OCI-LY1 (cell line): ENCODE data around the gene ECM1.

ENCODE experiments used
- H2AFZ ChIP-seq: fragments of 200-600 bp; sonication (generic), shearing (Covaris generic); 2 replicates; pipeline ENCODE4 v1.6.0; 2014; ENCODE audit warnings: antibody characterized with exemption, mild to moderate bottlenecking, low read length
- H3F3A ChIP-seq: fragments of 200-600 bp; sonication (generic), shearing (Covaris generic); 2 replicates; pipeline ENCODE4 v1.6.0; 2014; ENCODE audit warnings: mild to moderate bottlenecking, antibody characterized with exemption, low read length, moderate library complexity; ENCODE audit not compliant: insufficient read depth
- H3K27ac ChIP-seq: fragments of 200-600 bp; sonication (generic); 2 replicates; pipeline ENCODE4 v1.5.1; 2014; ENCODE audit warnings: low read length, mixed run types, mild to moderate bottlenecking, low read depth; ENCODE audit not compliant: poor library complexity, severe bottlenecking
- H3K27me3 ChIP-seq: fragments of 200-600 bp; sonication (generic); 2 replicates; pipeline ENCODE4 v1.6.0; 2014; ENCODE audit warnings: antibody characterized with exemption, mild to moderate bottlenecking, low read length, moderate library complexity; ENCODE audit not compliant: insufficient read depth
- H3K36me3 ChIP-seq: fragments of 200-600 bp; sonication (generic); 2 replicates; pipeline ENCODE4 v1.6.1; 2014; ENCODE audit warnings: mild to moderate bottlenecking, antibody characterized with exemption, low read length, moderate library complexity, mixed read lengths; ENCODE audit not compliant: insufficient read depth
- H3K4me1 ChIP-seq: fragments of 200-600 bp; sonication (generic); 2 replicates; pipeline ENCODE4 v1.5.1; 2014; ENCODE audit warnings: mild to moderate bottlenecking, low read length, moderate library complexity; ENCODE audit not compliant: insufficient read depth, severe bottlenecking
- H3K4me2 ChIP-seq: fragments of 200-600 bp; sonication (generic), shearing (Covaris generic); 2 replicates; pipeline ENCODE4 v1.6.1; 2014; ENCODE audit warnings: low read length
- H3K4me3 ChIP-seq: fragments of 200-600 bp; sonication (generic); 2 replicates; pipeline ENCODE4 v1.5.1; 2014; ENCODE audit warnings: low read length, low read depth, mild to moderate bottlenecking, mixed read lengths; ENCODE audit not compliant: poor library complexity, severe bottlenecking
- H3K79me2 ChIP-seq: fragments of 200-600 bp; shearing (Covaris generic); 2 replicates; pipeline ENCODE4 v1.6.1; 2016; ENCODE audit warnings: mixed run types, low read length, mixed read lengths; ENCODE audit not compliant: insufficient read depth
- H3K9ac ChIP-seq: fragments of 200-600 bp; sonication (generic), shearing (Covaris generic); 2 replicates; pipeline ENCODE4 v1.6.1; 2014; ENCODE audit warnings: mild to moderate bottlenecking, low read length, mixed read lengths
- H3K9me2 ChIP-seq: fragments of 200-600 bp; sonication (generic), shearing (Covaris generic); 2 replicates; pipeline ENCODE4 v1.6.1; 2014; ENCODE audit warnings: low read depth, mild to moderate bottlenecking, low read length, mixed read lengths
- H3K9me3 ChIP-seq: fragments of 200-600 bp; shearing (Covaris generic); 2 replicates; pipeline ENCODE4 v1.6.1; 2014; ENCODE audit warnings: low read length, mixed read lengths
- H4K20me1 ChIP-seq: fragments of 200-600 bp; sonication (generic), shearing (Covaris generic); 2 replicates; pipeline ENCODE4 v1.6.0; 2016; ENCODE audit warnings: mild to moderate bottlenecking, low read length; ENCODE audit not compliant: insufficient read depth
- EZH2 ChIP-seq: fragments of 200-600 bp; sonication (generic), shearing (Covaris generic); IDR thresholded peaks from 2 replicates; pipeline ENCODE4 v1.8.0; 2017; ENCODE audit warnings: borderline replicate concordance, mixed run types, mild to moderate bottlenecking, antibody characterized with exemption, low read length, moderate library complexity, mixed read lengths
- TF ChIP-seq, protein P1 (sequence below): fragments of 200-600 bp; sonication (generic), shearing (Covaris generic); IDR thresholded peaks from 2 replicates; pipeline ENCODE4 v1.5.1; 2017; ENCODE audit warnings: mild to moderate bottlenecking, antibody characterized with exemption, low read length, moderate library complexity, mixed read lengths

The ECM1 gene

GRCh38 chr1:150559656-150560010 lies 51.7 kb downstream of the ECM1 start:
- no peaks in the 10 kb centered on the region for H4K20me1 ChIP-seq
- TF ChIP-seq EZH2, result no peak
- TF ChIP-seq, protein P1, sequence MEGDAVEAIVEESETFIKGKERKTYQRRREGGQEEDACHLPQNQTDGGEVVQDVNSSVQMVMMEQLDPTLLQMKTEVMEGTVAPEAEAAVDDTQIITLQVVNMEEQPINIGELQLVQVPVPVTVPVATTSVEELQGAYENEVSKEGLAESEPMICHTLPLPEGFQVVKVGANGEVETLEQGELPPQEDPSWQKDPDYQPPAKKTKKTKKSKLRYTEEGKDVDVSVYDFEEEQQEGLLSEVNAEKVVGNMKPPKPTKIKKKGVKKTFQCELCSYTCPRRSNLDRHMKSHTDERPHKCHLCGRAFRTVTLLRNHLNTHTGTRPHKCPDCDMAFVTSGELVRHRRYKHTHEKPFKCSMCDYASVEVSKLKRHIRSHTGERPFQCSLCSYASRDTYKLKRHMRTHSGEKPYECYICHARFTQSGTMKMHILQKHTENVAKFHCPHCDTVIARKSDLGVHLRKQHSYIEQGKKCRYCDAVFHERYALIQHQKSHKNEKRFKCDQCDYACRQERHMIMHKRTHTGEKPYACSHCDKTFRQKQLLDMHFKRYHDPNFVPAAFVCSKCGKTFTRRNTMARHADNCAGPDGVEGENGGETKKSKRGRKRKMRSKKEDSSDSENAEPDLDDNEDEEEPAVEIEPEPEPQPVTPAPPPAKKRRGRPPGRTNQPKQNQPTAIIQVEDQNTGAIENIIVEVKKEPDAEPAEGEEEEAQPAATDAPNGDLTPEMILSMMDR, result no peak
- H2AFZ ChIP-seq, result no peak overlapping the region
- no peaks in the 10 kb centered on the region for H3K9me2 ChIP-seq
- H3K9me3 ChIP-seq, result no peaks in the 10 kb centered on the region
- H3K4me3 ChIP-seq, result no peak overlapping the region
- H3K9ac ChIP-seq, result no peak overlapping the region
- peak overlapping the region; percentile 54; the same call in 1 of the 2 replicates for H3K4me2 ChIP-seq
- no peaks in the 10 kb centered on the region for H3K36me3 ChIP-seq
- 0 out of 2 replicates have a peak, but pooled peaks cover 7% of the 10 kb centered on the region for H3F3A ChIP-seq
- H3K27ac ChIP-seq, result no peak overlapping the region
- H3K4me1 ChIP-seq, result peaks cover 48% of the 10 kb centered on the region
- H3K79me2 ChIP-seq, result no peaks in the 10 kb centered on the region
- H3K27me3 ChIP-seq, result no peaks in the 10 kb centered on the region

DNA sequence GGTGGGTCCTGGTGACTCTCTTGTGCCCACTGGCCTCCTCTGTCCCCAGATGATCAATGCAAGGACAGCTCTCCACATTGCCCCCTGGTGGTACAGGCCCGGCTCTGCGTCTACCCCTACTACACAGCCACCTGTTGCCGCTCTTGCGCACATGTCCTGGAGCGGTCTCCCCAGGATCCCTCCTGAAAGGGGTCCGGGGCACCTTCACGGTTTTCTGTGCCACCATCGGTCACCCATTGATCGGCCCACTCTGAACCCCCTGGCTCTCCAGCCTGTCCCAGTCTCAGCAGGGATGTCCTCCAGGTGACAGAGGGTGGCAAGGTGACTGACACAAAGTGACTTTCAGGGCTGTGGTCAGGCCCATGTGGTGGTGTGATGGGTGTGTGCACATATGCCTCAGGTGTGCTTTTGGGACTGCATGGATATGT lies 52.1 kb downstream of the ECM1 start:
- peak overlapping the region; percentile 99 for H3K27ac ChIP-seq
- TF ChIP-seq, protein P1, result peak; percentile 95
- no peak for TF ChIP-seq EZH2
- H3K27me3 ChIP-seq, result no peaks in the 10 kb centered on the region
- H3K4me2 ChIP-seq, result peak overlapping the region; percentile 54
- peak overlapping the region; percentile 33; the same call in 1 of the 2 replicates for H3K9ac ChIP-seq
- no peaks in the 10 kb centered on the region for H3K36me3 ChIP-seq
- H3F3A ChIP-seq, result 0 out of 2 replicates have a peak, but pooled peaks cover 7% of the 10 kb centered on the region
- no peaks in the 10 kb centered on the region for H3K9me3 ChIP-seq
- no peaks in the 10 kb centered on the region for H3K9me2 ChIP-seq
- no peaks in the 10 kb centered on the region for H3K79me2 ChIP-seq
- no peaks in the 10 kb centered on the region for H4K20me1 ChIP-seq
- no peak overlapping the region for H2AFZ ChIP-seq
- H3K4me1 ChIP-seq, result peaks cover 52% of the 10 kb centered on the region
- peak overlapping the region; percentile 6 for H3K4me3 ChIP-seq

GRCh38 chr1:150560576-150561253 lies 52.8 kb downstream of the ECM1 start:
- Histone ChIP-seq H3K9me3 (no peaks in the 10 kb centered on the region), H3K4me2 (peak overlapping the region; percentile 84), H3K4me3 (peak overlapping the region; percentile 60), H3K9me2 (no peaks in the 10 kb centered on the region), H3K9ac (peak overlapping the region; percentile 76), H4K20me1 (no peaks in the 10 kb centered on the region), H3F3A (0 out of 2 replicates have a peak, but pooled peaks cover 7% of the 10 kb centered on the region), H3K36me3 (no peaks in the 10 kb centered on the region), H2AFZ (no peak overlapping the region), H3K27ac (peak overlapping the region; percentile 99), H3K4me1 (peaks cover 59% of the 10 kb centered on the region), H3K79me2 (no peaks in the 10 kb centered on the region), H3K27me3 (no peaks in the 10 kb centered on the region)
- TF ChIP-seq EZH2, result no peak
- TF ChIP-seq, protein P1, result peak; percentile 87
